A673 (cell line): ENCODE data around the gene C11orf71. TPM values are rescaled to one million over a fixed set of nuclear protein-coding genes. Genes with fewer than 3 reads are reported as not detected.

Experiments used
- BruUV-seq: library from RNA; stranded (reverse); fragments of 400-500 nt; replicated peaks from 2 replicates; lab custom pipeline; 2021; lab: Mats Ljungman, UMichigan
- CTCF ChIA-PET: fragments of 300-600 bp; sonication (Branson Sonifier 250); formaldehyde crosslinking; loops from one replicate; lab custom pipeline; 2022; ENCODE audit warnings: antibody characterized with exemption; lab: Charles Lee
- POLR2A ChIA-PET: fragments of 300-600 bp; sonication (Branson Sonifier 250); formaldehyde crosslinking; loops from one replicate; lab custom pipeline; 2022; ENCODE audit warnings: antibody characterized with exemption; ENCODE audit not compliant: low non-redundant PET; lab: Charles Lee
- DNase-seq: peaks from one replicate; pipeline ENCODE4 v3.0.0-alpha.2; 2015; ENCODE audit warnings: low spot score
- H3K27ac ChIP-seq: fragments of 200-600 bp; sonication (generic); 2 replicates; pipeline ENCODE4 v1.5.1; 2016; ENCODE audit warnings: mixed run types, low read depth, mild to moderate bottlenecking, mixed read lengths, antibody characterized with exemption, low read length; ENCODE audit not compliant: poor library complexity, severe bottlenecking
- H3K27me3 ChIP-seq: fragments of 200-600 bp; sonication (generic); replicated peaks from 2 replicates; pipeline ENCODE4 v1.6.1; 2017; ENCODE audit warnings: mixed run types, low read depth, mild to moderate bottlenecking, mixed read lengths, antibody characterized with exemption, low read length; ENCODE audit not compliant: insufficient read depth, poor library complexity
- H3K36me3 ChIP-seq: fragments of 200-600 bp; sonication (generic); 2 replicates; pipeline ENCODE4 v1.6.1; 2016; ENCODE audit warnings: mixed run types, mild to moderate bottlenecking, mixed read lengths, antibody characterized with exemption, low read length; ENCODE audit not compliant: insufficient read depth, poor library complexity, severe bottlenecking
- H3K4me1 ChIP-seq: fragments of 200-600 bp; sonication (generic); 2 replicates; pipeline ENCODE4 v1.6.1; 2017; ENCODE audit warnings: mixed run types, mild to moderate bottlenecking, mixed read lengths, antibody characterized with exemption, low read length; ENCODE audit not compliant: insufficient read depth, poor library complexity, severe bottlenecking
- H3K4me3 ChIP-seq: fragments of 200-600 bp; sonication (generic); 2 replicates; pipeline ENCODE4 v1.5.1; 2016; ENCODE audit warnings: low read depth, mixed run types, mild to moderate bottlenecking, mixed read lengths, low read length; ENCODE audit not compliant: poor library complexity, severe bottlenecking
- H3K9me3 ChIP-seq: fragments of 200-600 bp; sonication (generic); 2 replicates; pipeline ENCODE4 v1.6.1; 2016; ENCODE audit warnings: mixed run types, low read depth, mild to moderate bottlenecking, mixed read lengths, antibody characterized with exemption, low read length; ENCODE audit not compliant: poor library complexity, severe bottlenecking
- CTCF ChIP-seq: fragments of 300-800, 200-600 bp; sonication (generic); conservative IDR thresholded peaks from 2 replicates; pipeline ENCODE4 v1.5.1; 2017; ENCODE audit warnings: low read depth, mild to moderate bottlenecking, antibody characterized with exemption, low read length, moderate library complexity, mixed read lengths
- EZH2 ChIP-seq: fragments of 200-600 bp; sonication (generic); IDR thresholded peaks from 2 replicates; pipeline ENCODE4 v1.6.1; 2017; ENCODE audit warnings: borderline replicate concordance, low read depth, mild to moderate bottlenecking, mixed read lengths, antibody characterized with exemption, low read length; ENCODE audit not compliant: poor library complexity, severe bottlenecking
- intact Hi-C: fragments of 100-400 bp; cut with micrococcal nuclease; formaldehyde crosslinking; loops from one replicate; pipeline ENCODE4 v1.10.0; 2022; ENCODE audit not compliant: unreplicated experiment
- total RNA-seq: library from RNA; stranded (reverse); gene quantifications from 2 replicates; pipeline ENCODE4 v1.2.3, GENCODE V29; 2021

Gene C11orf71
- total RNA-seq, 1 experiment from 2014 or later: 7.4 TPM

- no peak overlapping the region for H3K27ac ChIP-seq
- ChIA-PET CTCF (no interaction called here), POLR2A (no interaction called here)
- DNase-seq: no peak
- intact Hi-C loops: no loop called here
- TF ChIP-seq EZH2 (no peak), CTCF (no peak)
- no TSS peak for BruUV-seq
- H3K4me1 ChIP-seq: no peaks in the 10 kb centered on the region
- H3K9me3 ChIP-seq: no peaks in the 10 kb centered on the region
- no peaks in the 10 kb centered on the region for H3K27me3 ChIP-seq
- H3K36me3 ChIP-seq: no peaks in the 10 kb centered on the region
- no peak overlapping the region for H3K4me3 ChIP-seq
Measured at GRCh38 chr11:114379394-114380069, 20.8 kb downstream of the C11orf71 start.

GRCh38 chr11:114377612-114378267 lies 22.6 kb downstream of the C11orf71 start:
- ChIA-PET POLR2A (no interaction called here), CTCF (no interaction called here)
- H3K9me3 ChIP-seq: no peaks in the 10 kb centered on the region
- no peaks in the 10 kb centered on the region for H3K4me1 ChIP-seq
- H3K36me3 ChIP-seq: no peaks in the 10 kb centered on the region
- peak; percentile 74 for DNase-seq
- no peak for TF ChIP-seq EZH2
- no peak for TF ChIP-seq CTCF
- no peak overlapping the region for H3K27ac ChIP-seq
- no TSS peak for BruUV-seq
- no peaks in the 10 kb centered on the region for H3K27me3 ChIP-seq
- intact Hi-C loops: no loop called here
- H3K4me3 ChIP-seq: no peak overlapping the region

GRCh38 chr11:114375052-114375451 lies 25.3 kb downstream of the C11orf71 start:
- Histone ChIP-seq H3K36me3 (no peaks in the 10 kb centered on the region), H3K4me3 (no peak overlapping the region), H3K9me3 (no peaks in the 10 kb centered on the region), H3K27me3 (no peaks in the 10 kb centered on the region), H3K27ac (no peak overlapping the region), H3K4me1 (no peaks in the 10 kb centered on the region)
- ChIA-PET CTCF (no interaction called here), POLR2A (no interaction called here)
- TF ChIP-seq EZH2 (no peak), CTCF (no peak)
- intact Hi-C loops: no loop called here
- DNase-seq: peak; percentile 49
- BruUV-seq: no TSS peak
